DOHH2 (cell line): ENCODE data around the gene ATAT1.
"Not testable (repeated sequence)": the region's sequence is repeated elsewhere in the genome, so short reads cannot be mapped to it uniquely, and the experiment has no call there.

Experiments
- H3F3A ChIP-seq: fragments of 200-600 bp; sonication (generic), shearing (Covaris generic); 2 replicates; pipeline ENCODE4 v1.6.0; 2016; ENCODE audit warnings: antibody characterized with exemption, mild to moderate bottlenecking; ENCODE audit not compliant: control insufficient read depth, insufficient read depth
- H3K27ac ChIP-seq: fragments of 200-600 bp; sonication (generic); 2 replicates; pipeline ENCODE4 v1.5.1; 2014; ENCODE audit warnings: low read depth, mild to moderate bottlenecking, low read length, moderate library complexity
- H3K27me3 ChIP-seq: fragments of 200-600 bp; sonication (generic); 2 replicates; pipeline ENCODE4 v1.6.1; 2014; ENCODE audit warnings: mild to moderate bottlenecking, low read length, mixed read lengths; ENCODE audit not compliant: control insufficient read depth
- H3K36me3 ChIP-seq: fragments of 200-600 bp; sonication (generic); 2 replicates; pipeline ENCODE4 v1.6.1; 2014; ENCODE audit warnings: mild to moderate bottlenecking, low read length, moderate library complexity, mixed read lengths; ENCODE audit not compliant: control insufficient read depth
- H3K4me1 ChIP-seq: fragments of 200-600 bp; sonication (generic); 2 replicates; pipeline ENCODE4 v1.6.1; 2014; ENCODE audit warnings: mild to moderate bottlenecking, low read length, mixed read lengths; ENCODE audit not compliant: control insufficient read depth
- H3K4me2 ChIP-seq: fragments of 200-600 bp; sonication (generic); 2 replicates; pipeline ENCODE4 v1.6.0; 2014; ENCODE audit warnings: mild to moderate bottlenecking, low read length, moderate library complexity
- H3K4me3 ChIP-seq: fragments of 200-600 bp; sonication (generic); 2 replicates; pipeline ENCODE4 v1.5.1; 2014; ENCODE audit warnings: mild to moderate bottlenecking, low read length, mixed read lengths
- H3K79me2 ChIP-seq: fragments of 200-600 bp; sonication (generic); 2 replicates; pipeline ENCODE4 v1.6.1; 2014; ENCODE audit warnings: mild to moderate bottlenecking, low read length, mixed read lengths; ENCODE audit not compliant: control insufficient read depth
- H3K9me2 ChIP-seq: fragments of 200-600 bp; sonication (generic); replicated peaks from 2 replicates; pipeline ENCODE4 v1.6.1; 2014; ENCODE audit warnings: mild to moderate bottlenecking, low read length, mixed read lengths; ENCODE audit not compliant: control insufficient read depth
- H3K9me3 ChIP-seq: fragments of 200-600 bp; sonication (generic); 2 replicates; pipeline ENCODE4 v1.6.1; 2014; ENCODE audit warnings: antibody characterized with exemption, low read length, mixed read lengths; ENCODE audit not compliant: control insufficient read depth, insufficient read depth
- H4K20me1 ChIP-seq: fragments of 200-600 bp; sonication (generic); 2 replicates; pipeline ENCODE4 v1.6.0; 2014; ENCODE audit warnings: low read depth, mild to moderate bottlenecking, antibody characterized with exemption, low read length, moderate library complexity; ENCODE audit not compliant: control insufficient read depth, insufficient read depth
- CTCF ChIP-seq: fragments of 200-600 bp; sonication (generic); IDR thresholded peaks from one replicate; pipeline ENCODE4 v1.5.1; 2014; ENCODE audit warnings: antibody characterized with exemption, mild to moderate bottlenecking, low read depth, low read length; ENCODE audit not compliant: poor library complexity, severe bottlenecking
- EZH2phosphoT487 ChIP-seq: fragments of 200-600 bp; sonication (generic); IDR thresholded peaks from 2 replicates; pipeline ENCODE4 v1.6.1; 2017; ENCODE audit warnings: borderline replicate concordance, mild to moderate bottlenecking, antibody characterized with exemption, low read length, moderate library complexity, mixed read lengths

The ATAT1 gene

GRCh38 chr6:30664994-30665767 lies 38.5 kb downstream of the ATAT1 start:
- Histone ChIP-seq H3K4me1 (no peaks in the 10 kb centered on the region), H3K36me3 (peaks cover 64% of the 10 kb centered on the region), H3K79me2 (no peaks in the 10 kb centered on the region; the same call in 1 of the 2 replicates), H3F3A (no peaks in the 10 kb centered on the region), H3K4me2 (no peak overlapping the region), H3K9me3 (no peaks in the 10 kb centered on the region), H3K27me3 (no peaks in the 10 kb centered on the region), H3K27ac (no peak overlapping the region), H4K20me1 (no peaks in the 10 kb centered on the region), H3K9me2 (no peaks in the 10 kb centered on the region), H3K4me3 (no peak overlapping the region)
- TF ChIP-seq EZH2phosphoT487 (no peak), CTCF (no peak)

GRCh38 chr6:30666300-30666699 lies 39.6 kb downstream of the ATAT1 start:
- not testable (repeated sequence) for H3K4me1 ChIP-seq
- H3K36me3 ChIP-seq, result peaks cover 70% of the 10 kb centered on the region

GRCh38 chr6:30670760-30671527 lies 44.3 kb downstream of the ATAT1 start:
- peaks cover 14% of the 10 kb centered on the region for H3F3A ChIP-seq
- H3K4me1 ChIP-seq, result peaks cover 25% of the 10 kb centered on the region
- peak overlapping the region; percentile 68; the same call in 1 of the 2 replicates for H3K4me2 ChIP-seq
- peak; percentile 28 for TF ChIP-seq CTCF
- TF ChIP-seq EZH2phosphoT487, result no peak
- H3K27me3 ChIP-seq, result no peaks in the 10 kb centered on the region
- no peak overlapping the region for H3K27ac ChIP-seq
- peaks cover 26% of the 10 kb centered on the region for H3K79me2 ChIP-seq
- H3K4me3 ChIP-seq, result 0 out of 2 replicates have a peak overlapping the region, but pooled peaks have one; percentile 90
- H3K36me3 ChIP-seq, result peaks cover 38% of the 10 kb centered on the region
- H3K9me2 ChIP-seq, result no peaks in the 10 kb centered on the region
- no peaks in the 10 kb centered on the region for H3K9me3 ChIP-seq
- no peaks in the 10 kb centered on the region for H4K20me1 ChIP-seq

More at GRCh38 chr6:30666300-30666699, 39.6 kb downstream of the ATAT1 start:
- H3K4me3 ChIP-seq, H3K27ac ChIP-seq, H4K20me1 ChIP-seq, H3K9me2 ChIP-seq, H3K4me2 ChIP-seq, H3F3A ChIP-seq, H3K27me3 ChIP-seq, H3K9me3 ChIP-seq: not testable (repeated sequence)
- peaks cover 10% of the 10 kb centered on the region for H3K79me2 ChIP-seq
